HG03175 (cell line): Measurements from ENCODE around the gene DNTTIP2.
"Not testable (repeated sequence)": the region's sequence is repeated elsewhere in the genome, so short reads cannot be mapped to it uniquely, and the experiment has no call there.

Experiments
- ATAC-seq: cut with Tn5 transposase; IDR thresholded peaks from one replicate; pipeline ENCODE4 v1.9.1; 2021; ENCODE audit warnings: mild to moderate bottlenecking, moderate library complexity; ENCODE audit not compliant: unreplicated experiment

DNTTIP2 gene

GRCh38 chr1:93878889-93879586 is at the start of gene DNTTIP2:
TSS of gene DNTTIP2 (minus strand) at chr1:93879206. CDS start at chr1:93879148, 58 bp downstream.
- ATAC-seq: peak; percentile 96

- no peak for ATAC-seq
These were observed 46.2 kb upstream of the DNTTIP2 start for GRCh38 chr1:93925206-93925605.

GRCh38 chr1:93919780-93920179 is 40.8 kb upstream of the DNTTIP2 start:
- ATAC-seq: no peak

GRCh38 chr1:93917302-93917701 is 38.3 kb upstream of the DNTTIP2 start:
- no peak for ATAC-seq

GRCh38 chr1:93910880-93911279 is 31.9 kb upstream of the DNTTIP2 start:
- ATAC-seq: not testable (repeated sequence)

GRCh38 chr1:93910305-93910704 is 31.3 kb upstream of the DNTTIP2 start:
- ATAC-seq: no peak

- peak; percentile 95 for ATAC-seq
These were observed 30.4 kb upstream of the DNTTIP2 start, which contains the start of gene GCLM for GRCh38 chr1:93909146-93910050. TSS of gene GCLM (minus strand) at chr1:93909430. CDS start at chr1:93909163, 267 bp downstream.

GRCh38 chr1:93908394-93909145 is 29.6 kb upstream of the DNTTIP2 start:
- peak; percentile 49 for ATAC-seq

GRCh38 chr1:93907718-93908117 is 28.7 kb upstream of the DNTTIP2 start:
- ATAC-seq: no peak

- ATAC-seq: no peak
These were observed 27.5 kb upstream of the DNTTIP2 start for GRCh38 chr1:93906480-93906879.

GRCh38 chr1:93905734-93906133 is 26.7 kb upstream of the DNTTIP2 start:
- no peak for ATAC-seq

GRCh38 chr1:93905051-93905450 is 26.0 kb upstream of the DNTTIP2 start:
- ATAC-seq: no peak

GRCh38 chr1:93904228-93904627 is 25.2 kb upstream of the DNTTIP2 start:
- ATAC-seq: no peak

- no peak for ATAC-seq
These were observed 21.9 kb upstream of the DNTTIP2 start for GRCh38 chr1:93900723-93901504.

- ATAC-seq: no peak
These were observed 20.7 kb upstream of the DNTTIP2 start for GRCh38 chr1:93899543-93900207.

- no peak for ATAC-seq
These were observed 9.9 kb upstream of the DNTTIP2 start for GRCh38 chr1:93888900-93889299.

- no peak for ATAC-seq
These were observed 3.3 kb upstream of the DNTTIP2 start for GRCh38 chr1:93882269-93882668.

- ATAC-seq: no peak
These were observed 1.7 kb upstream of the DNTTIP2 start for GRCh38 chr1:93880731-93881130.

GRCh38 chr1:93878501-93878888 is 511 bp downstream of the DNTTIP2 start:
- peak; percentile 63 for ATAC-seq

GRCh38 chr1:93877529-93877928 is 1.5 kb downstream of the DNTTIP2 start:
- ATAC-seq: no peak
